Central memory CD8-positive, alpha-beta T cell (primary cell): ENCODE data around the gene NFKBIZ.
"Not testable (repeated sequence)": the region's sequence is repeated elsewhere in the genome, so short reads cannot be mapped to it uniquely, and the experiment has no call there.

ENCODE experiments used
- ATAC-seq: fragments of 150-1000 bp; cut with Tn5 transposase; replicated peaks from 2 replicates; pipeline ENCODE4 v1.10.0; 2022; ENCODE audit warnings: mild to moderate bottlenecking, moderate FRiP score, moderate number of reproducible peaks; ENCODE audit not compliant: poor library complexity, severe bottlenecking; ENCODE audit errors: extremely low read depth
- DNase-seq, 2 donors: peaks; one replicate each; pipeline ENCODE4 v3.0.0; 2021; ENCODE audit warnings: low spot score in 2 of 2
- H3K27ac Mint-ChIP-seq: one replicate; pipeline ENCODE4 v1.8.0; 2022; ENCODE audit warnings: low read depth, mild to moderate bottlenecking, moderate library complexity, mixed read lengths
- H3K27me3 Mint-ChIP-seq: one replicate; pipeline ENCODE4 v1.8.0; 2022; ENCODE audit warnings: mixed read lengths
- H3K36me3 Mint-ChIP-seq: one replicate; pipeline ENCODE4 v1.8.0; 2022; ENCODE audit warnings: mild to moderate bottlenecking, moderate library complexity, mixed read lengths; ENCODE audit not compliant: insufficient read depth
- H3K4me1 Mint-ChIP-seq: one replicate; pipeline ENCODE4 v1.8.0; 2022; ENCODE audit warnings: mixed read lengths
- H3K4me3 Mint-ChIP-seq: one replicate; pipeline ENCODE4 v1.8.0; 2022; ENCODE audit warnings: mild to moderate bottlenecking, moderate library complexity, mixed read lengths
- H3K9me3 Mint-ChIP-seq: one replicate; pipeline ENCODE4 v1.8.0; 2022; ENCODE audit warnings: mixed read lengths

Gene NFKBIZ

DNA sequence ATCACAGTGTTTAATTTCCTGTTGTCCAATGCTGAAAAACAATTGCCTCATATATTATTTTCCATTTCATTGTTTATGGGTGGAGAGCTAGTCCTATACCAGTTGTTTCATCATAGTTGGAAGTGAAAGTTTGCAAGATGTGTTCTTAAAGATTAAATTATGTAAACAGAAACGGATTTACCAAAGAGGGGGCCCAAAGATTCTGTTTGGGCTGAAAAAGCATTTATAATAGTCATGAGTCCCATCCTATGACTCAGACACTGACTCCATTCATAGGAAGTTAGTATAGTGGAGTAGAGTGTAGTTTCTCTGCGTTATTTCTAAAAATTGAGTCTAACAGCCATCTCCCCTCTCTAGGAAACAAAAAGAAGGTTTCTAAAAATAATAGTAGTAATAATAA lies 24.3 kb downstream of the NFKBIZ start:
- Mint-ChIP-seq H3K4me1 (no peaks in the 10 kb centered on the region), H3K9me3 (no peaks in the 10 kb centered on the region), H3K27me3 (no peaks in the 10 kb centered on the region), H3K36me3 (no peaks in the 10 kb centered on the region), H3K27ac (no peak overlapping the region), H3K4me3 (no peak overlapping the region)
- DNase-seq (no peak), ATAC-seq (no peak)

DNA sequence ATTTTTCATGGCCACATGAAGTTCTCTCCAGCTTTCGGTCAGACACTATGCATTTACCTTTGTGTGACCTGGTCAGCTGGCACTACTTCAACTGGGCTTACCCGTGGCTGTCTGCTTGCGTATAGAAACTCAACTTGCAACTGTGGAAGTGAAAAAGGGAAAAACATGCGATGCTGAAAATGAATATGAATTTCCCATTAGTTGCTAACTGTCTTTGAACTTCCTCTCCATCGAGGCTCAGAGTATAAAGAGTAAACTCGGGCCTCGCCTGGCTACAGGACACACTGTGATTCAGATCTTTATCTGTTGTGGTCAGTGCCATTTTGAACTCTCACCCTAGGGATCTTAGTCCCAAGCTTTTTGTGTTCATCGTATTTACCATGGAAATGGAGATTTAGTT lies 26.8 kb downstream of the NFKBIZ start:
- H3K4me1 Mint-ChIP-seq, result no peaks in the 10 kb centered on the region
- DNase-seq, result no peak
- no peak for ATAC-seq
- no peaks in the 10 kb centered on the region for H3K9me3 Mint-ChIP-seq
- H3K27me3 Mint-ChIP-seq, result no peaks in the 10 kb centered on the region
- H3K27ac Mint-ChIP-seq, result no peak overlapping the region
- no peak overlapping the region for H3K4me3 Mint-ChIP-seq
- peaks cover 2% of the 10 kb centered on the region for H3K36me3 Mint-ChIP-seq

DNA sequence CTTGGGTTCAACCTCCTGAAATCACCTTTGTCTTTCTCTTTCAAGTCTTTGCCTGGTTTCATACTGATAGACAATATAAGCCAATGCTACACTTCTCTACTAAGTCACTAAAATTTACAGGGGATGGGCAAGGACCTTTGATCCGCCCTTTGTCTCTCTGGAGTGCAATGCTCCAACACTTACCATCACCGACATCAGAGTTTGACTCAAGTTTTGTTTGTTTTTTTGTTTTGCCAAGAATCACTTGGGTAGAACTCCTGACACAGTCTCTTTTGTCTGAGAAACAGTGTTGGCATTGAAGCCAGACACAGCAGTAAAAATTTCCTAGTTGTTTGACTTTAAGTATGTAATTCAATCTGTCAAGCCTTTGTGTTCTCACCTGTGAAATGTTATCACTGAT lies 29.3 kb downstream of the NFKBIZ start:
- H3K4me1 Mint-ChIP-seq, result no peaks in the 10 kb centered on the region
- H3K4me3 Mint-ChIP-seq, result no peak overlapping the region
- peaks cover 2% of the 10 kb centered on the region for H3K36me3 Mint-ChIP-seq
- H3K9me3 Mint-ChIP-seq, result no peaks in the 10 kb centered on the region
- DNase-seq (no peak), ATAC-seq (no peak)
- no peaks in the 10 kb centered on the region for H3K27me3 Mint-ChIP-seq
- H3K27ac Mint-ChIP-seq, result no peak overlapping the region

- ATAC-seq (no peak), DNase-seq (no peak)
- no peaks in the 10 kb centered on the region for H3K4me1 Mint-ChIP-seq
- no peaks in the 10 kb centered on the region for H3K9me3 Mint-ChIP-seq
- peaks cover 2% of the 10 kb centered on the region for H3K36me3 Mint-ChIP-seq
- no peak overlapping the region for H3K4me3 Mint-ChIP-seq
- H3K27me3 Mint-ChIP-seq, result no peaks in the 10 kb centered on the region
- no peak overlapping the region for H3K27ac Mint-ChIP-seq
These were observed 29.8 kb downstream of the NFKBIZ start for GRCh38 chr3:101879102-101879501.

GRCh38 chr3:101879623-101880284 lies 30.4 kb downstream of the NFKBIZ start:
- H3K27ac Mint-ChIP-seq, result no peak overlapping the region
- no peaks in the 10 kb centered on the region for H3K4me1 Mint-ChIP-seq
- H3K27me3 Mint-ChIP-seq, result no peaks in the 10 kb centered on the region
- no peak overlapping the region for H3K4me3 Mint-ChIP-seq
- ATAC-seq (no peak), DNase-seq (no peak)
- no peaks in the 10 kb centered on the region for H3K9me3 Mint-ChIP-seq
- H3K36me3 Mint-ChIP-seq, result peaks cover 2% of the 10 kb centered on the region

DNA sequence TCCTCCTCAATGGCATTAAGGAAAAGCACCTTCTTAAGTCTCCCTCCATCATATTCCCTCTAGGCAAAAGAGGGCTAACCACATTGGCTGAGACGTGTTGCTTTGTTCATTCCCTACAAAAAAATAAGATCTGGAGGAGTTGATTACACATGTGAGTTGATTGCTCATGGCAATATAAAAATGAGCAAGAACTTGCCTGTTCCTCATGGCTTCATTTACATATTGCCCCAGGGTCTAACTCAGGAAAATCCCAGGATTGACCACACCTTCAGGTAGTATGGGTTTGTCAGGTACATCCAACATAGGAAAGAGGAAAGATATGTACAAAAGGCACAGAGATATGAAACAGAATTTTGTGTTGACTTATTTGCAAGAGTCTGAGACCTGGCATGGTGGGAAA lies 35.5 kb downstream of the NFKBIZ start:
- ATAC-seq (no peak), DNase-seq (no peak)
- H3K4me1 Mint-ChIP-seq, result no peaks in the 10 kb centered on the region
- no peak overlapping the region for H3K4me3 Mint-ChIP-seq
- no peaks in the 10 kb centered on the region for H3K9me3 Mint-ChIP-seq
- H3K27me3 Mint-ChIP-seq, result no peaks in the 10 kb centered on the region
- H3K27ac Mint-ChIP-seq, result no peak overlapping the region
- no peaks in the 10 kb centered on the region for H3K36me3 Mint-ChIP-seq

- not testable (repeated sequence) for H3K4me3 Mint-ChIP-seq, H3K4me1 Mint-ChIP-seq, H3K27ac Mint-ChIP-seq
These were observed 36.3 kb downstream of the NFKBIZ start for GRCh38 chr3:101885584-101885983.

GRCh38 chr3:101886626-101887025 lies 37.3 kb downstream of the NFKBIZ start:
- H3K4me1 Mint-ChIP-seq, result no peaks in the 10 kb centered on the region
- no peaks in the 10 kb centered on the region for H3K36me3 Mint-ChIP-seq
- no peak for DNase-seq
- no peak overlapping the region for H3K27ac Mint-ChIP-seq
- H3K9me3 Mint-ChIP-seq, result no peaks in the 10 kb centered on the region
- no peak for ATAC-seq
- no peaks in the 10 kb centered on the region for H3K27me3 Mint-ChIP-seq
- H3K4me3 Mint-ChIP-seq, result no peak overlapping the region

More at GRCh38 chr3:101885584-101885983, 36.3 kb downstream of the NFKBIZ start:
- not testable (repeated sequence) for H3K9me3 Mint-ChIP-seq, H3K36me3 Mint-ChIP-seq, DNase-seq, ATAC-seq, H3K27me3 Mint-ChIP-seq

DNA sequence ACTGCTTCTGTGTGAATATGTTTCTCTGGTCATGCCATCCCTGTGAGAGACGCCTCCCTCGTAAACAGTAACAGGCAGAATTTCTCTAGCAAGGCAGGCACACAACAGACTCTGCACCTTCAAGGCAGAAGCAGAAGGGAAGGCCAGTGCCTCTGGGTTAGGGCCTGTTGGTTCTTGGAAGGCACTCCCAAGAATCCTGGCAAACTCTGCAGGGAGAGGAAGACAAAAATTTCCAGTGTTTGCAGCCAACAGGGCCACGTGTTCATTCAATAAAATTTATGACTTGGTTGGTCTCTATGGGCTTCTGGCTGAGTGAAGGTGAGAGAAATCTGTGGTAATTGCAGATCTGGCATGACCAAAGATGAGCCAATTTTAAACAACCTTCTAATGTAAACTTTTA lies 39.3 kb downstream of the NFKBIZ start:
- Mint-ChIP-seq H3K36me3 (no peaks in the 10 kb centered on the region), H3K27me3 (no peaks in the 10 kb centered on the region), H3K27ac (no peak overlapping the region), H3K4me3 (no peak overlapping the region), H3K4me1 (no peaks in the 10 kb centered on the region), H3K9me3 (no peaks in the 10 kb centered on the region)
- DNase-seq (no peak), ATAC-seq (no peak)

- DNase-seq (no peak), ATAC-seq (no peak)
- Mint-ChIP-seq H3K27me3 (no peaks in the 10 kb centered on the region), H3K4me1 (no peaks in the 10 kb centered on the region), H3K4me3 (no peak overlapping the region), H3K27ac (no peak overlapping the region), H3K9me3 (no peaks in the 10 kb centered on the region), H3K36me3 (no peaks in the 10 kb centered on the region)
These were observed 41.4 kb downstream of the NFKBIZ start for GRCh38 chr3:101890716-101891115.

GRCh38 chr3:101892648-101893047 lies 43.3 kb downstream of the NFKBIZ start:
- DNase-seq (no peak), ATAC-seq (no peak)
- no peaks in the 10 kb centered on the region for H3K4me1 Mint-ChIP-seq
- H3K9me3 Mint-ChIP-seq, result no peaks in the 10 kb centered on the region
- H3K4me3 Mint-ChIP-seq, result no peak overlapping the region
- no peaks in the 10 kb centered on the region for H3K36me3 Mint-ChIP-seq
- no peak overlapping the region for H3K27ac Mint-ChIP-seq
- no peaks in the 10 kb centered on the region for H3K27me3 Mint-ChIP-seq

- ATAC-seq (no peak), DNase-seq (no peak)
- no peak overlapping the region for H3K4me3 Mint-ChIP-seq
- H3K27me3 Mint-ChIP-seq, result no peaks in the 10 kb centered on the region
- no peaks in the 10 kb centered on the region for H3K4me1 Mint-ChIP-seq
- H3K36me3 Mint-ChIP-seq, result no peaks in the 10 kb centered on the region
- no peak overlapping the region for H3K27ac Mint-ChIP-seq
- no peaks in the 10 kb centered on the region for H3K9me3 Mint-ChIP-seq
These were observed 46.9 kb downstream of the NFKBIZ start for GRCh38 chr3:101896083-101896757.

GRCh38 chr3:101897013-101897412 lies 47.7 kb downstream of the NFKBIZ start:
- no peaks in the 10 kb centered on the region for H3K9me3 Mint-ChIP-seq
- no peaks in the 10 kb centered on the region for H3K4me1 Mint-ChIP-seq
- ATAC-seq, result no peak
- no peak overlapping the region for H3K4me3 Mint-ChIP-seq
- H3K27me3 Mint-ChIP-seq, result no peaks in the 10 kb centered on the region
- no peak for DNase-seq
- no peak overlapping the region for H3K27ac Mint-ChIP-seq
- no peaks in the 10 kb centered on the region for H3K36me3 Mint-ChIP-seq
